Endothelial cell of umbilical vein (primary cell): Measurements from ENCODE around the gene LSM2. TPM values are rescaled to one million over a fixed set of nuclear protein-coding genes. Genes with fewer than 3 reads are reported as not detected.

Source experiments
- BruUV-seq: library from RNA; stranded (reverse); fragments of 400-500 nt; replicated peaks from 2 replicates; lab custom pipeline; 2021; lab: Mats Ljungman, UMichigan
- CTCF ChIA-PET: fragments of 300-600, 350-600 bp; sonication (Branson Sonifier 250); formaldehyde crosslinking; loops from one replicate; lab custom pipeline; 2021; ENCODE audit warnings: antibody characterized with exemption, inconsistent platforms; lab: Charles Lee
- POLR2A ChIA-PET: fragments of 300-600, 350-600 bp; sonication (Branson Sonifier 250); formaldehyde crosslinking; loops from one replicate; lab custom pipeline; 2021; ENCODE audit warnings: antibody characterized with exemption, inconsistent platforms; lab: Charles Lee
- DNase-seq: peaks from one replicate; pipeline ENCODE4 v3.0.0-alpha.2; 2011; ENCODE audit warnings: low read depth, low spot score
- FAIRE-seq: peaks from 2 replicates; lab custom pipeline; 2011; peaks lifted over from hg19 to GRCh38; lab: Jason Lieb, UNC
- H2AFZ ChIP-seq: 2 replicates; pipeline ENCODE4 v1.6.0; 2012; ENCODE audit warnings: low read depth, low read length, control low read depth, inconsistent platforms
- H3K27ac ChIP-seq: 2 replicates; pipeline ENCODE4 v1.5.1; 2011; ENCODE audit warnings: low read depth, mild to moderate bottlenecking, control low read depth, low read length, moderate library complexity; ENCODE audit not compliant: insufficient read depth
- H3K27me3 ChIP-seq, 2 experiments: 2 replicates each; pipeline versions ENCODE4 v1.6.0 to v1.6.1; 2011; ENCODE audit warnings: low read length in 2 of 2, mixed read lengths in 1 of 2; ENCODE audit not compliant: control insufficient read depth in 2 of 2, insufficient read depth in 2 of 2
- H3K36me3 ChIP-seq, 2 experiments: 2 replicates in 1 of 2; 3 replicates in 1 of 2; pipeline ENCODE4 v1.5.1; 2011; ENCODE audit warnings: low read length in 2 of 2, mild to moderate bottlenecking in 1 of 2, moderate library complexity in 1 of 2; ENCODE audit not compliant: control insufficient read depth in 2 of 2, insufficient read depth in 2 of 2; ENCODE audit errors: extremely low read depth in 1 of 2
- H3K4me1 ChIP-seq: 3 replicates; pipeline ENCODE4 v1.5.1; 2011; ENCODE audit warnings: mild to moderate bottlenecking, low read length; ENCODE audit not compliant: control insufficient read depth, insufficient read depth; ENCODE audit errors: extremely low read depth
- H3K4me2 ChIP-seq: 2 replicates; pipeline ENCODE4 v1.6.1; 2011; ENCODE audit warnings: low read length, control low read depth, mixed read lengths; ENCODE audit not compliant: insufficient read depth
- H3K4me3 ChIP-seq, 3 experiments: fragments of 200-600 bp in 1 of 3; sonication (generic), shearing (Covaris generic) in 1 of 3; replicated peaks in 1 of 3; 2 replicates each; pipeline ENCODE4 v1.5.1; 2011 to 2016; ENCODE audit warnings: control low read depth in 3 of 3, low read length in 3 of 3, mild to moderate bottlenecking in 2 of 3, inconsistent platforms in 1 of 3, low read depth in 1 of 3, moderate library complexity in 1 of 3; ENCODE audit not compliant: insufficient read depth in 1 of 3
- H3K79me2 ChIP-seq: 2 replicates; pipeline ENCODE4 v1.6.0; 2012; ENCODE audit warnings: low read length, inconsistent platforms; ENCODE audit not compliant: control insufficient read depth, insufficient read depth
- H3K9ac ChIP-seq: replicated peaks from 2 replicates; pipeline ENCODE3; 2011; ENCODE audit warnings: low read length, control low read depth; ENCODE audit not compliant: insufficient read depth; ENCODE audit errors: extremely low read depth
- H3K9me1 ChIP-seq: replicated peaks from 3 replicates; pipeline ENCODE4 v1.6.0; 2011; ENCODE audit warnings: mild to moderate bottlenecking, low read length; ENCODE audit not compliant: control insufficient read depth, insufficient read depth; ENCODE audit errors: extremely low read depth
- H3K9me3 ChIP-seq: replicated peaks from 2 replicates; pipeline ENCODE4 v1.5.1; 2012; ENCODE audit warnings: low read length, inconsistent platforms; ENCODE audit not compliant: control insufficient read depth, insufficient read depth
- H4K20me1 ChIP-seq: replicated peaks from 2 replicates; pipeline ENCODE3; 2011; ENCODE audit warnings: mild to moderate bottlenecking, low read length; ENCODE audit not compliant: control insufficient read depth, insufficient read depth; ENCODE audit errors: extremely low read depth
- EZH2 ChIP-seq: IDR thresholded peaks from 2 replicates; pipeline ENCODE4 v1.6.1; 2012; ENCODE audit warnings: borderline replicate concordance, low read depth, mild to moderate bottlenecking, moderate library complexity, low read length, inconsistent platforms; ENCODE audit not compliant: severe bottlenecking
- FOS ChIP-seq: IDR thresholded peaks from 2 replicates; pipeline ENCODE4 v1.6.1; 2011; ENCODE audit warnings: mild to moderate bottlenecking, low read length, moderate library complexity, borderline replicate concordance; ENCODE audit not compliant: insufficient read depth
- GATA2 ChIP-seq: IDR thresholded peaks from 2 replicates; pipeline ENCODE4 v1.7.0; 2011; ENCODE audit warnings: low read depth, mild to moderate bottlenecking, moderate library complexity, mixed read lengths, low read length; ENCODE audit not compliant: insufficient read length, insufficient read depth
- JUN ChIP-seq: IDR thresholded peaks from 2 replicates; pipeline ENCODE4 v1.6.1; 2011; ENCODE audit warnings: borderline replicate concordance, low read depth; ENCODE audit not compliant: insufficient read length, insufficient read depth
- MYC ChIP-seq: IDR thresholded peaks from one replicate; pipeline ENCODE4 v1.6.1; 2011; ENCODE audit warnings: mild to moderate bottlenecking, low read depth, low read length
- POLR2A ChIP-seq: IDR thresholded peaks from 2 replicates; pipeline ENCODE4 v1.6.1; 2012; ENCODE audit warnings: low read depth, mild to moderate bottlenecking, control low read depth, low read length
- POLR2AphosphoS5 ChIP-seq: IDR thresholded peaks from 2 replicates; pipeline ENCODE4 v1.6.1; 2012; ENCODE audit warnings: low read depth, mild to moderate bottlenecking, control low read depth, low read length, moderate library complexity; ENCODE audit not compliant: insufficient read depth
- dilution Hi-C: fragments of 300-500 bp; cut with MboI; formaldehyde crosslinking; loops from one replicate; pipeline ENCODE4 v1.15.0; 2019; ENCODE audit warnings: low sequenced_read_pairs; ENCODE audit not compliant: extremely low pct_ligation_motif_present
- intact Hi-C: fragments of 100-400 bp; cut with micrococcal nuclease; formaldehyde crosslinking; loops from one replicate; pipeline ENCODE4 v1.10.0; 2022
- polyA plus RNA-seq, 4 experiments: library from polyadenylated mRNA; depleted of rRNA in 3 of 4; stranded (reverse) in 3 of 4; unstranded in 1 of 4; fragments of >200 nt; gene quantifications; 2 replicates each; pipeline versions ENCODE4 v1.2.1 to v1.2.3, GENCODE V29; 2011 to 2012; ENCODE audit warnings: missing spikeins in 1 of 4
- total RNA-seq: library from RNA; stranded (reverse); gene quantifications from 2 replicates; pipeline ENCODE4 v1.2.3, GENCODE V29; 2021
- TF ChIP-seq, protein P1 (sequence below), 2 donors: IDR thresholded peaks; 1 replicate in 1 of 2; 2 replicates in 1 of 2; pipeline ENCODE4 v1.5.1; 2011; ENCODE audit warnings: low read length in 2 of 2, mild to moderate bottlenecking in 2 of 2, moderate library complexity in 2 of 2, control low read depth in 1 of 2, inconsistent platforms in 1 of 2, low read depth in 1 of 2; ENCODE audit not compliant: insufficient read depth in 1 of 2; ENCODE audit errors: extremely low read depth in 1 of 2
- TF ChIP-seq, protein P2 (sequence below): IDR thresholded peaks from 2 replicates; pipeline ENCODE4 v1.6.1; 2011; ENCODE audit not compliant: insufficient read depth, insufficient read length

The LSM2 gene
- total and polyA plus RNA-seq, 2 donors (not counting 3 experiments of a cell fraction or from before 2014, with no cell fraction given) = 78.1 to 86.0 TPM

DNA sequence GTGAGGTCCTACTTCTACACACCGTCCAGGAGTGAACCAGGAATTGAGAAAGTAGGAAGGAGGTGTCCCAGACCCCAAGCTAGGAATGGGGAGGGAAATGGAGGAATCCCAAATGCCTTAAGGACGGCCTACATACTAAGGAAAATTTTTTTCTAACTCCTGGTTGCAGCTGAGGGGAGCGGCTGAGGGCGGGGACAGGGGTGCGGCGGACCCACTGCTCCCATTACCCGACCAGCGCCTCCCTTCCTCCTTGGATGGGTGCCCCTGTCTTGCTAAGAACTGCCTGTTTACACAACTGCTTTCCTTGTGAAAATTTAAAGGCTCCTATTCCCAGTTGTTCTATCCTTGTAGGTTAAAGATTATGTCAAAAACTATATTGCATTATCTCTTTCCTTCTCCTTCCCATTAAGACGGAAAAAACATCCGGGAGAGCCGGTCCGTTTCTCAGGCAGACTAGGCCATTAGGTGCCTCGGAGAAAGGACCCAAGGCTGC, 20.1 kb upstream of the LSM2 start:
- peak overlapping the region; percentile 37 for H2AFZ ChIP-seq
- peak overlapping the region in 2 of 3 experiments; percentile 27 to 45 for H3K4me3 ChIP-seq
- H3K27ac ChIP-seq = peak overlapping the region; percentile 56
- FAIRE-seq (peak; percentile 12), DNase-seq (no peak)
- peaks cover 21% of the 10 kb centered on the region for H3K79me2 ChIP-seq
- H3K4me2 ChIP-seq = peak overlapping the region; percentile 67
- intact Hi-C loops = loop anchor here (1.0 to 2.0 kb wide), 8 partner anchors 32 to 280 kb away; partner anchors contain the start of genes ABHD16A, ATP6V1G2, BAG6 and NEU1
- H3K9me1 ChIP-seq = no peaks in the 10 kb centered on the region
- POLR2A ChIA-PET = interaction anchor here (0.5 to 2.3 kb wide), 34 partner anchors 9 to 1229 kb away, joined by 3 to 43 read pairs (median 4); partner anchors contain the start of genes ABHD16A, C6orf47, CLIC1 and DDAH2
- peaks cover 19% of the 10 kb centered on the region for H3K4me1 ChIP-seq
- no peaks in the 10 kb centered on the region for H3K9me3 ChIP-seq
- peak overlapping the region; percentile 71 for H3K9ac ChIP-seq
- no peaks in the 10 kb centered on the region for H3K36me3 ChIP-seq
- H4K20me1 ChIP-seq = no peaks in the 10 kb centered on the region
- H3K27me3 ChIP-seq = no peaks in the 10 kb centered on the region
- CTCF ChIA-PET = interaction anchor here (0.8 to 2.3 kb wide), 12 partner anchors 13 to 174 kb away, joined by 3 to 10 read pairs (median 6); partner anchors contain the start of genes BAG6, DDAH2, LSM2 and LY6G5C
- dilution Hi-C loops = no loop called here
- peak; percentile 39 for TF ChIP-seq POLR2AphosphoS5
- TF ChIP-seq, protein P1, sequence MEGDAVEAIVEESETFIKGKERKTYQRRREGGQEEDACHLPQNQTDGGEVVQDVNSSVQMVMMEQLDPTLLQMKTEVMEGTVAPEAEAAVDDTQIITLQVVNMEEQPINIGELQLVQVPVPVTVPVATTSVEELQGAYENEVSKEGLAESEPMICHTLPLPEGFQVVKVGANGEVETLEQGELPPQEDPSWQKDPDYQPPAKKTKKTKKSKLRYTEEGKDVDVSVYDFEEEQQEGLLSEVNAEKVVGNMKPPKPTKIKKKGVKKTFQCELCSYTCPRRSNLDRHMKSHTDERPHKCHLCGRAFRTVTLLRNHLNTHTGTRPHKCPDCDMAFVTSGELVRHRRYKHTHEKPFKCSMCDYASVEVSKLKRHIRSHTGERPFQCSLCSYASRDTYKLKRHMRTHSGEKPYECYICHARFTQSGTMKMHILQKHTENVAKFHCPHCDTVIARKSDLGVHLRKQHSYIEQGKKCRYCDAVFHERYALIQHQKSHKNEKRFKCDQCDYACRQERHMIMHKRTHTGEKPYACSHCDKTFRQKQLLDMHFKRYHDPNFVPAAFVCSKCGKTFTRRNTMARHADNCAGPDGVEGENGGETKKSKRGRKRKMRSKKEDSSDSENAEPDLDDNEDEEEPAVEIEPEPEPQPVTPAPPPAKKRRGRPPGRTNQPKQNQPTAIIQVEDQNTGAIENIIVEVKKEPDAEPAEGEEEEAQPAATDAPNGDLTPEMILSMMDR (IDR thresholded peaks at IDR 0.05; ENCODE audit: extremely low read depth in 1 of 2, insufficient read depth in 1 of 2, low read depth in 1 of 2, low read length in 2 of 2) = no peak
- BruUV-seq = TSS peak; percentile 86

DNA sequence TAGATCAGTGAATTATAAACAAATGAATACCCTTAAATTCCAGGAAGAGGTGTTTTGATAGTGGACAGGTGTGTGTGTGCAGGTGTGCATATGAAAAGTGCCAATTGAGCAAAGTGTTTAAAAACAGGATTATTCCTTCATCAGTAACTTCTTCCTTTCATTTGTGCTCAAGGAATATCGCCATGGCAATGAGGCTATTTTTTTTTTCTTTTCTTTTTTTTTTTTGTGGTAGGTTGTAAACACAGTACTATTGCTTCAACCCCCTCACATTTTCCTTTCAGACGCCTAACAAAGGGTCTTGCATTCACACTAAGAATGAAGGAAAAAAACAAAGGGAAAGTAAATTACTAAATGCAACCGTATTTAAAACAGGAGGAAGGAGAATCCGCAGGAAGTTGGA, 18.8 kb upstream of the LSM2 start:
- BruUV-seq = no TSS peak
- Histone ChIP-seq H3K4me2 (no peak overlapping the region), H3K36me3 (no peaks in the 10 kb centered on the region), H3K27me3 (no peaks in the 10 kb centered on the region), H3K27ac (no peak overlapping the region), H3K79me2 (peaks cover 11% of the 10 kb centered on the region), H2AFZ (no peak overlapping the region), H4K20me1 (no peaks in the 10 kb centered on the region), H3K9me3 (no peaks in the 10 kb centered on the region), H3K9me1 (no peaks in the 10 kb centered on the region), H3K4me1 (peaks cover 18% of the 10 kb centered on the region), H3K4me3 (no peak overlapping the region), H3K9ac (no peak overlapping the region)
- DNase-seq = no peak
- intact Hi-C loops = no loop called here
- TF ChIP-seq FOS (no peak), JUN (no peak), EZH2 (no peak), POLR2A (no peak), GATA2 (no peak), MYC (no peak), POLR2AphosphoS5 (no peak)
- TF ChIP-seq, protein P2, sequence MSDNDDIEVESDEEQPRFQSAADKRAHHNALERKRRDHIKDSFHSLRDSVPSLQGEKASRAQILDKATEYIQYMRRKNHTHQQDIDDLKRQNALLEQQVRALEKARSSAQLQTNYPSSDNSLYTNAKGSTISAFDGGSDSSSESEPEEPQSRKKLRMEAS = no peak
- TF ChIP-seq, protein P1 (IDR thresholded peaks at IDR 0.05; ENCODE audit: extremely low read depth in 1 of 2, insufficient read depth in 1 of 2, low read depth in 1 of 2, low read length in 2 of 2) = no peak
- FAIRE-seq = no peak
- CTCF ChIA-PET = interaction anchor here (1.1 kb wide), 1 partner anchor 19 kb away, joined by 3 read pairs; the partner anchor contains the start of gene LSM2
- dilution Hi-C loops = no loop called here
- POLR2A ChIA-PET = no interaction called here
